CD4-positive, alpha-beta T cell treated with Interleukin-4 for 1 hour (primary cell): ENCODE data around the gene IFITM1.

Experiments used
- DNase-seq, 2 donors: peaks; one replicate each; pipeline ENCODE4 v3.0.0-alpha.2; 2020 to 2022

IFITM1 gene

DNA sequence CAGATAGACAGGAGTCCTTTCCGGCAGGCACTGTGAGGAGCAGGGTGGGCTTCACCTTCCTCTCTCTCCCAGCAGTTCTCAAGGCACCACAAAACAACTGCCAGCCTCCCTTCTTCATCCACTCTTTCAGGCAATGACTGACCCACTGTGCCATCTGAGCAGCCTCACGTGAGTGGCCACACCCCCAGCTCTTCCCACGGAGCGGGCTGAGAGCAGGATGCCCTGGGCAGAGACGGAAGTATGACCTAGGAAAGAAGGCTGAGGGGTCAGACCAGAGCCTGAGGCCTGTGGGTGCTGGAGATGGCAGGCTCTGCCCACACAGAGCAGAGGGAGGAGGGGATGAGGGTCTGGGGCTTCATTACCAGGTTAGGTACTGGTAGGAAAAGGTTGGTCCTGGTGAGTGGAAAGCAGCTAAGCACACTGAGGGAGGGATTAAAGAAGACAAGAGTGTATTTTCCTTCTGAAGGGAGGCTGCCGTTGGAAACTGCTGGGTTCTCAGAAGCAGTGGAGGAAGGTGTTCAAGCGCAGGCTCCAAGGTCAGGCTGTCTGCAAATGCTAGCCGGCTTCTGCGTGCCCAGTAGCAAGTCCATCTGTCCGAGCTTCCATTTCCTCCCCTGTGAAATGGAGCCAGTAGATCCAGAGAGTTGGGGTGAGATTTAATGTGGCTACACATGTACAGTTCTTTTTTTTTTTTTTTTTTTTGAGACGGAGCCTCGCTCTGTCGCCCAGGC lies 31.0 kb upstream of the IFITM1 start:
- peak in 1 of 2 donors; percentile 9 for DNase-seq

DNA sequence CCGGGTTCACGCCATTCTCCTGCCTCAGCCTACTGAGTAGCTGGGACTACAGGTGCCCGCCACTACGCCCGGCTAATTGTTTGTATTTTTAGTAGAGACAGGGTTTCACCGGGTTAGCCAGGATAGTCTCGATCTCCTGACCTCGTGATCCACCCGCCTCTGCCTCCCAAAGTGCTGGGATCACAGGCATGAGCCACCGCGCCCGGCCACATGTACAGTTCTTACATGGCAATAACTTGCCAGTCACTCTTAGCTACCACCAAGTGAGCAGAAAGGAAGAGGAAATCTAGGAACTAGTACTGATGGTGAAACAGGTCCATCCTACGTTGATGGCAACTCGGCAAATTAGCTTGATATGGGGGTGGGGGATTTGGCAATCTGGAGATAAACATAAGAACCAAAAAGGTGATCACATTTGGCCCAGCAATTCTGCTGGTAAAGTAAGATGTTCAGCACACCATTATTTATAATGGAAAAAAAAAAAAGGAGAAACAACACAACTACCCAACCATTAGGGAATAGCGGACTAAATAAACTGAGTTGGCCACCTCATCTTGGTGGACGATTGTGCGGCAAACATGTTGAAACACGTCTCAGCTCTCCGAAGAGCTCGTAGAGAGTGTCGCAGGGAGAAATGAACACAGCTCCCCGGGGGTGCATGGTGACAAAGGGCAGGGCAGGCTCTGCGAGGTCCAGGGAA lies 30.3 kb upstream of the IFITM1 start:
- peak in 1 of 2 donors; percentile 3 for DNase-seq

DNA sequence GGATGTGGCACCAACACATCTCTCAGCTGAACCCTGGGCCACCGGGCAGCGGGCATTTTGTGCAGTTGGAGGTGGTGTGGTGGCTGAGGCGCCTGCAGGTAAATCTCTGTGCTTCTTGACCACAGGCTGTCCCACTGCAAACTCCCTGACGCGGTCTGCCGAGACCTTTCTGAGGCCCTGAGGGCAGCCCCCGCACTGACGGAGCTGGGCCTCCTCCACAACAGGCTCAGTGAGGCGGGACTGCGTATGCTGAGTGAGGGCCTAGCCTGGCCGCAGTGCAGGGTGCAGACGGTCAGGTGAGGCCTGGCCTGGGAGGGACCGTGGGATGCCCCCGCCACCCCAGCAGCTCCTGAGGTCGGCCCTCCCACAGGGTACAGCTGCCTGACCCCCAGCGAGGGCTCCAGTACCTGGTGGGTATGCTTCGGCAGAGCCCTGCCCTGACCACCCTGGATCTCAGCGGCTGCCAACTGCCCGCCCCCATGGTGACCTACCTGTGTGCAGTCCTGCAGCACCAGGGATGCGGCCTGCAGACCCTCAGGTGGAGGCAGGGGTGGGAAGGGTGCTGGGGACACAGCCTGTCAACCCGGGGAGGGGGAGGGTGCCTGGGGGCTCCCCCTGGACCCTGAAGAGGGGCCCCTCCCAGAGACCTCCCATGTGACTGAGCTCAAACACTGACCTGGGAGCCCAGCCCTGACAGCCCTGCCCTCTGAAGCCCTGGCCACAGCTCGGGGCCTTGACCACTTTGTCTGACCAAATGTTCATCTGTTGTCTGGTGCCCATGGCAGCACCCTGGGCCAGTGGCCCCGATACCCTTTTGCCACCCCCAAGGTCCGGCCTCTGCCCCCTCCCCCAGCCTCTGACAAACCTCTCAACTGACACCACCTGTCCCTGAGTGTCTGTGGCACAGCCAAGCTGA lies 29.5 kb upstream of the IFITM1 start:
- DNase-seq: peak in 1 of 2 donors; percentile 9

DNA sequence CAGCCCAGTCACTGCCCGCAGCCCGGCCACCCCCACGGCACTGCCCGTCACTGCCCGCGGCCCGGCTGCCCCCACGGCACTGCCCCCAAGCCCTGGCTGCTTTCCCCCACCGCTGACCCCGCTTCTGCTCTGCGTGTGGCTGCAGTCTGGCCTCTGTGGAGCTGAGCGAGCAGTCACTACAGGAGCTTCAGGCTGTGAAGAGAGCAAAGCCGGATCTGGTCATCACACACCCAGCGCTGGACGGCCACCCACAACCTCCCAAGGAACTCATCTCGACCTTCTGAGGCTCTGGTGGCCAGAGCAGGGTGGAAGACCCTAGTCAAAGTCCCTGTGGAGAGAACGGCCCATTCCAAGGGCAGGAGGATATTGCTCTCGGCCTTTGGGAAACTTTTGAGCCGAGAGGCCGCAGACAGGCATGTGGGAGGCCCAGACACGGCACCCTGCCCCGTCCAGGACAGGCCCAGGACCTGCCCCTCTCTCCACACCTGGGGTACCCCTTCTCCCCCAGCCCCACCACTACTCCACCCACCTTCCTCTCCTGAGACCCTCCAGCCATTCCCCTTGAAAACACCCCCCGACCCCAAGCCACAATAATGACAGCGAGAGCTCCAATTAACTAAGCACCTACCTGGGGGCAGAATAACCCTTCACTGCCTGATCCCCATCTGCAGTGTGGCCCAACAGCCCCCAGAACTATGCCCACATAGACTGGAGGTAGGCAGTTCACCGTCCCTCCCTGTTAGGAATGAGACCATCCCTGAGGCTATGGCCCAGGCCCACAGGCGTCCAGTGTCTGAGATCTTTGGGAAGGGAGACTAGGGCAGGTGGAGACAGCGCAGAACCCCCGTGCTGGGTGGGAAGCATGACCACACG lies 28.6 kb upstream of the IFITM1 start:
- peak in 1 of 2 donors; percentile 9 for DNase-seq

DNA sequence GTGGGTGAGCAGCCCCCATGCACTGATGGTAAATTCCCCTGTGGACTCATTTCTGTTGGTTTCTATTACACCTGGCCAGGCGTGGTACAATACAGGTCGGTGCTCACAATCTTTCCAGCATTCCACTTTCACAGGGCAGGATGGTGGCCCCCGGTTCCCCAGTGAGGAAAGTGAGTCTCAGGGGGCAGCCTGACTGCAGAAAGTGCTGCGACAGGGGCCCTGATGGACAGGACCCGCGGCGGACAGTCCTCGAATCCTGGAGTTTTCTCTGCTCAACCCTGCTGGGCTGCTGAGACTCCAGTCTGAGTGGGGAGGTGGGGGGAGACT lies 28.0 kb upstream of the IFITM1 start:
- DNase-seq: peak in 1 of 2 donors; percentile 7

DNA sequence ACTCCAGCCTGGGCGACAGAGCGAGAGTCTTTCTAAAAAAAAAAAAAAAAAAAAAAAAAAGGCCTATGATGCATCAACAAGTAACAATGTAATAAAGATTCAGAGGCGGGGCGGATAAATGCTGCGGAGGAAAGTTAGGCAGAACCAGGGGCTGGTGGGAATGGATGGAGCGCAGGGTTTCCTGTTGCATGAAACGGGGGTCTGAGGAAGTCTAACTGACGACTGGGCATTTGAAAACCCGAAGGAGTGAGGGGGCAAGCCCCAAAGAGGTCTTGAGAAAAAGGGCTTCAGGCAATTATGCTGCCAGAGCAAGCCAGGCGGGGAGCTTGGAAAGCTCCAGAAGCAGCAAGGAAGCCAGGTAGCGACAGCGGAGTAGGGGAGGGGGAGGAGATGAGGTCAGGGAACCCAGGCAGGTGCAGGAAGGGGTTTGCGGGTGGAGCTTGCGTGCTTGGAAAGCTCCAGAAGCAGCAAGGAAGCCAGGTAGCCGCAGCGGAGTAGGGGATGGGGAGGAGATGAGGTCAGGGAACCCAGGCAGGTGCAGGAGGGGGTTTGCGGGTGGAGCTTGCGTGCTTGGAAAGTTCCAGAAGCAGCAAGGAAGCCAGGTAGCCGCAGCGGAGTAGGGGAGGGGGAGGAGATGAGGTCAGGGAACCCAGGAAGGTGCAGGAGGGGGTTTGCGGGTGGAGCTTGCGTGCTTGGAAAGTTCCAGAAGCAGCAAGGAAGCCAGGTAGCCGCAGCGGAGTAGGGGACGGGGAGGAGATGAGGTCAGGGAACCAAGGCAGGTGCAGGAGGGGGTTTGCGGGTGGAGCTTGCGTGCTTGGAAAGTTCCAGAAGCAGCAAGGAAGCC lies 26.6 kb upstream of the IFITM1 start:
- peak; percentile 77 to 80 for DNase-seq

DNA sequence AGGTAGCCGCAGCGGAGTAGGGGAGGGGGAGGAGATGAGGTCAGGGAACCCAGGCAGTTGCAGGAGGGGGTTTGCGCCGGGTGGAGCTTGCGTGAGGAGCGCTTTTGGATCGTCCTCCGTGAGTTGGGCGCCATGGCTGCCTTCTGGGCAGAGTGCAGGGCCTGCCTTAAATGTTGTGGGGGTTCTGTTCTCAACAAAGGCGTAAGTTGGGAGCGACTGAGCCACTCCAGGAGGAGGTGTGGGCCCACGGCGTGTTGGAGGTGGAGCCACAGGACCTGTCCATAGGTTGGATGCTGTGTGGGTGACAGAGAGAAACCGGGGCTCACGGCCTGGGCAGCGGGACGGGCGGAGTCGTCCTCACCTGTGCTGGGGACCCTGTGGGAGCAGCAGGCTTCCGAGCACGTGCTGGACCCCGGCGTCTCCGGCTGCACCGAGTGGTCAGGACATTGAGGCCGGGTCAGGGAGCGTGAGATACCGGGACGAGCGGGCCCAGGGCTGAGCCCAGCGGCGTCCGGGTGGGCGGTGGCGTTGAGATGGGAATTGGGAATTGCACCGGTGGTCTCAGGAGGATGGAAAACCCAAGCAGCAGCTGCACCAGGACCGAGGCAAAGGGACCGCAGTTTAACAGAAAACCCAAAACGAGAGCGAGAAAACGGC lies 25.9 kb upstream of the IFITM1 start:
- peak in 1 of 2 donors; percentile 11 for DNase-seq

DNA sequence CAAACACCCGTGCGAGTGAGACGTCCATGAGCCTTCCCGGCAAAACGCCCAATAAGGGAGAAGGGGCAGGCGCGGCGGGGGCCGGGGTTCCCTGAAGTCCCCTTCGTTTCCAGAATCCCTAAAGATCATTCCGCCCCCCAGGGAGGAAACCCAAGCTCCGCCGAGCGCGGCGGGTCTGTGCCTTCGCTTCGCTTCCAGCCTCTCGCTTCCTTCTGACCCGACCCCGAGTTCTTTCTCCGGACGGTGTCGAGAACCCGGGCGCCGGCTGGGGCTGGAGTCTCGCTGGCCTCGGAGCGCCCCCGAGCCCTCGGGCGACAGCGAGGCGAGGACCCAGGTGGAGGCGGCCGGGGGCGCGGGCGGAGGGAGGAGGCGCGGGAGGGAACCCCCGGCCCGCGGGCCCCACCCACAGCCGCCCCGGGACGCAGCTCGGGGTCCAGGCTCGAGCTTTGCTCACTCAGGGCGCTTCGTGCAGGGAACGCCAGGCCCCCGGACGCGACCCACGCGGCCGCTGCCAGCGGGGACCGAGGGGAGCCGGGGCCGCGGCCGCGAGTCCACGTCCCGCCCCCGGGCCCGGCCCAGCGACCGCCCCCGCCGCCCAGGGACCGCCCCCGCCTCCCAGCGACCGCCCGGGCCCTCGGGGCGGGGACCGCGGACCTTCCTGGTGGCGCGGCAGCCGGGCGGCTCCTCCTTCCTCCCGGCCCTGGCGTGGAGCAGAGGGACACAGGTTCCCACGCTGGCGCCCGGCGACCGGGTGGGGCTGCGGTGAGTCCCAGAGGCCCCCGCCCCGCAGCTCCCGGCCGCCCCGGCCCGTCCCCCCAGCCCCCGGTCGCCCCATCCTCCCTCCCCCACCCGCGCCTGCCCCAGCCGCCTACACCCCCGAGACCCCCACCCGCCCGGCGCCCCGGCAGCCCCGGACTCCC lies 25.1 kb upstream of the IFITM1 start, which contains the start of gene PGGHG:
PGGHG (plus strand) TSS at position 649 of the 920 bp plus-strand sequence. CDS start 691 bp downstream, outside the sequence.
- DNase-seq: peak; percentile 47 to 63

DNA sequence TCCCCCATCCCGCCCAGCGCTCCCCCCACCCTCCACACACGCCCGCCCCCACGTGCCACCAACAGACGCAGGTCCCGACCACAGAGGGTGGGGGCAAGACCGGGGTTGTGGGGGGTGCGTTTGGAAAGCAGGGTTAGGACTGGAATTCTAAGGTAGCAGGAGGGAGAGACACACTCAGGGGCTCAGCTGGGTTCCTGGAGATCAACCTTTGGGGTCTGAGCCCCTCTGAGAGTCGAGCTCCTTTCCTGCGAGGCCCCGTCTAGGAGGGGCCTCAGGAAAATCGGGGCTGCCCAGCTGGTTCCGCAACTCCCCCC lies 24.5 kb upstream of the IFITM1 start:
- peak; percentile 33 to 34 for DNase-seq

DNA sequence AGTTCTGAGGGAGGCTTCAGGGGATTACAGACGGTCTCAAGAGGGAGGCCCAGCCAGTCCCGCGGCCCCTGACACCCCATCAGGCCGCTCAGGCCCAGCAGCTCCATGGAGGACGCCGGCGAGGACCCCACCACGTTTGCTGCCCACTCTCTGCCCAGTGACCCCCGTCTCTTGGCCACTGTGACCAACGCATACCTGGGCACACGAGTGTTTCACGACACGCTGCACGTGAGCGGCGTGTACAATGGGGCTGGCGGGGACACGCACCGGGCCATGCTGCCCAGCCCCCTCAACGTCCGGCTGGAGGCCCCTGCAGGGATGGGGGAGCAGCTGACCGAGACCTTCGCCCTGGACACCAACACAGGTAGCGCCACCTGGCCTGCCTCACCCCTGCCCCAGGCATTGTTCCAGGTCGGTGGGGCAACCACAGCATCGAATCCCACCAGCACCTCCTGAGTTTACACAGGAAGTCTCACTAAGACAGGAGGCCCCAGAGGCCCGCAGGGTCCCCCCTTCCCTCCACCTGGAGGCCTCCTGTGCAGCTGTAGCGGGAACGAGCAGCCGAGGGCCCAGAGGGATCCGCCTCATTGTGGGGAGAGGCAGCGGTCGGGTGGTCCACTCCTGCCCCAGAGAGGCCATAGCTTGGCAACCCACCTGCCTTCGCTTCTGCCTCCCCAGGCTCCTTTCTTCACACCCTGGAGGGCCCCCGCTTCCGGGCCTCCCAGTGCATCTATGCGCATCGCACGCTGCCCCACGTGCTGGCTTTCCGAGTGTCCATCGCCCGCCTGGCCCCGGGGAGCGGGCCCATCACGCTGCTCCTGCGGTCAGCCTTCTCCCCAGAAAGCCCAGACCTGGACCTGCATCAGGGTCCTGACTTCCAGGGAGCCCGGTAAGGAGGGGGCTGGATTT lies 23.9 kb upstream of the IFITM1 start:
- no peak for DNase-seq

DNA sequence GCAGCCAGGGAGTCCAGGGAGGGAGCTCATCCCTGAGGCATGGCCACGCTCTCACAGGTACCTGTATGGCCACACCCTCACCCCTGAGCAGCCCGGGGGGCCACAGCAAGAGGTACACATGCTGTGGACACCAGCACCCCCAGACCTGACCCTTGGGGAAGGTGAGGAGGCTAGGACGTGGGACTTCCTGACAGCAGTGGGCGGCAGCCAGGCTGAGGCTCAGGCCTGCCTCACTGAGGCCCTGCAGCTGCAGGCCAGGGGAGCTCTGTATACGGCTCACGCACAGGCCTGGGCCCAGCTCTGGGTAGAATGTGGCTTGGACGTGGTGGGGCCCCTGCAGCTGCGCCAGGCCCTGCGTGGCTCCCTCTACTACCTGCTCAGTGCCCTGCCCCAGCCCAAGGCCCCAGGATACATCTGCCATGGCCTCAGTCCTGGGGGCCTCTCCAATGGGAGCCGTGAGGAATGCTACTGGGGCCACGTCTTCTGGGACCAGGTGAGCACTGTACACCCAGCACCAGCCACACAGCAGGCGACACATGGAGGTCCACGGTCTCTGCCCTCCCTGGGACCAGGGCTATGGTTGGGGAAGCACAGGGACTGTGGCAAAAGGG lies 23.1 kb upstream of the IFITM1 start:
- DNase-seq: no peak

DNA sequence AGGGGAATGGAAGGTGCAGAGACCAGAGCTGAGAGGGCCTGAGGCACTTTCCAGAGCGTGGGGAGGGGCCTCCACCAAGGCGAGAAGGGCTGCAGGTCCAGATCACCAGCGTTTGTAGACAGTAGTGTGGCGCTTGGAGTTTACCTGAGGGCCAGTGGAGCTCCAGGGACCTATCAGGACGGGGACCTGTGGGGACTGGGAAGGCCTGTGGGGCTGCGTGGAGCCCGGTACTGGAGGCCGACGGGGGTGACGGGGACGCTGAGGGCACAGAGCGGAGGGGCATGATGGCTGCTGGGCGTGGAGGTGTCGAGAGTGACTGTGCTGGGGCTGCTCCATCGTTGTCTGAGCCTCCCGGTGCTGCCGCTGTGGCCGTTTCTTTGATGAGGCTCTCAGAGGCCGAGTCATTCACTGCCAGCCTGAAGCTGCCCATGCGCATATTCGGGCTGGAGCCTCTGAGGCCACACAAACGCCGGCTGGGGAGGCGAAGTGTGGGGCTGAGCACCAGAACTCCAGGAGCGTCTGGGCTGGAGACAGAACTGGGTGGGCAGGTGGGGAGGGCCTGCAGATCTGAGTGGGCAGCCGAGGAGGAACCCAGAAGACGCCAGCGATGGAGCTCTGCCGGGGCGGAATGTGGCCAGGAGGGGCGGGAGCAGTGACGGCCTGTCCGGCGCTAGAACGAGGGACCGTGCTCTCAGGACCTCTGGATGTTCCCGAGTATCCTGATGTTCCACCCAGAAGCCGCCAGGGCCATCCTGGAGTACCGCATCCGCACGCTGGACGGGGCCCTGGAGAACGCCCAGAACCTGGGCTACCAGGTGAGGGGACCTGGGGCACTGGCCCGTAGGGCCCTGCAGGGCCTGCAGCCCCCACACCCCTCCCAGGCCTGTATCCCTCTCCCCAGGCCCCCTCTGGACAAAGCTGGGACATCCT lies 22.3 kb upstream of the IFITM1 start:
- DNase-seq: no peak

DNA sequence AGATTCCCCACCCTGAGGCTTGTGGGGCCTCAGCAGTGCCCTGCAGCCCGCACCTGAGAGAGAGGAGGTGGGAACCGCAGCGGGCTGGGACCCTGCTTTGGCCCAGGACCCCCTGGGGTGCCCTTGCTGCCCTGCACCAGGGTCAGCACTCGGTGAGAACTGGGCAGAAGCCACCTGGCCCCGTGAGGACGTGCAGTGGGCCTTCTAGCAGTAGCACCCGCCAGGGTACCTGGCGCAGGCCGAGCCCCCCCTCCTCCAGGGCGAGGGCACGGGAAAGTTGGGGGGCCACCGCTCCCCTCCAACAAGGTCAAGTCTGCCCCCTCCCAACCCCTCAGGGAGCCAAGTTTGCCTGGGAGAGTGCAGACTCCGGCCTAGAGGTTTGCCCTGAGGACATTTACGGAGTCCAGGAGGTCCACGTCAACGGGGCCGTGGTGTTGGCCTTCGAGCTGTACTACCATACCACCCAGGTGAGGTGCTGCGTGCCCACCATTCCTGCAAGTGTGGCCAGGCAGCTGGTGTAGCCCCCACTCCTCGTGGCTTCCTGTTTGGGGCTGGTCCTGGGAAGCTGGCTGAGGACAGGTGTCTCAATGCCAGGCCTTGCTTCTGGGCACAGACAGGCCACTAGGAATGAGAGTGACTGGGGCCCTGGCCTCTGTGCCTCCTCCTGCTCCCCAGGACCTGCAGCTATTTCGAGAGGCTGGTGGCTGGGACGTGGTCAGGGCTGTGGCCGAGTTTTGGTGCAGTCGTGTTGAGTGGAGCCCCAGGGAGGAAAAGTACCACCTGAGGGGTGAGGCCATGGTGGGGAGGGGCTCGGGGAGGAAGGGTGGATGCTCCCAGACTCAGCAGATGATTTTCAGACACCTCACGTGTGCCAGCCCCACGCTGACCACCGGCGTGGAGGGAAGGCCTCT lies 21.4 kb upstream of the IFITM1 start:
- DNase-seq: no peak

DNA sequence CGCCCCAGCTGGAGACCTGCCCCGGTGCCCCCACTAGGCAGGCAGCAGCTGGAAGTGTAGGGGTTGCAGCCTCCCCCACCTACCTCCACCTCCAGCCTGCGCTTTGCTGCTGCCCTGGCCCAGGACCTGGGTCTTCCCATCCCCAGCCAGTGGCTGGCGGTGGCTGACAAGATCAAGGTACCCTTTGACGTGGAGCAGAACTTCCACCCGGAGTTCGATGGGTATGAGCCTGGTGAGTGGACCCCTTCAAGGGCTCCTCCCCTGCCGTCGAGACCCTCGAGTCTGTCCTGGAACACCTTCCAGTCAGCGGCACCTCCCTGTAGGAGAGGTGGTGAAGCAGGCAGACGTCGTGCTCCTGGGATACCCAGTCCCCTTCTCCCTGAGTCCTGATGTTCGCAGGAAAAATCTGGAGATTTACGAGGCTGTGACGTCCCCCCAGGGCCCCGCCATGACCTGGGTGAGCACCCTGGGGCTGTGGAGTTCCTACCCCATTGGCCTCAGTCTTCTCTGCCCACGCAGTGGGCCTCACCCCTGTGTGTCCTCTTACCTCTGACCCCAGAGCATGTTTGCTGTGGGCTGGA lies 20.5 kb upstream of the IFITM1 start:
- DNase-seq: no peak

DNA sequence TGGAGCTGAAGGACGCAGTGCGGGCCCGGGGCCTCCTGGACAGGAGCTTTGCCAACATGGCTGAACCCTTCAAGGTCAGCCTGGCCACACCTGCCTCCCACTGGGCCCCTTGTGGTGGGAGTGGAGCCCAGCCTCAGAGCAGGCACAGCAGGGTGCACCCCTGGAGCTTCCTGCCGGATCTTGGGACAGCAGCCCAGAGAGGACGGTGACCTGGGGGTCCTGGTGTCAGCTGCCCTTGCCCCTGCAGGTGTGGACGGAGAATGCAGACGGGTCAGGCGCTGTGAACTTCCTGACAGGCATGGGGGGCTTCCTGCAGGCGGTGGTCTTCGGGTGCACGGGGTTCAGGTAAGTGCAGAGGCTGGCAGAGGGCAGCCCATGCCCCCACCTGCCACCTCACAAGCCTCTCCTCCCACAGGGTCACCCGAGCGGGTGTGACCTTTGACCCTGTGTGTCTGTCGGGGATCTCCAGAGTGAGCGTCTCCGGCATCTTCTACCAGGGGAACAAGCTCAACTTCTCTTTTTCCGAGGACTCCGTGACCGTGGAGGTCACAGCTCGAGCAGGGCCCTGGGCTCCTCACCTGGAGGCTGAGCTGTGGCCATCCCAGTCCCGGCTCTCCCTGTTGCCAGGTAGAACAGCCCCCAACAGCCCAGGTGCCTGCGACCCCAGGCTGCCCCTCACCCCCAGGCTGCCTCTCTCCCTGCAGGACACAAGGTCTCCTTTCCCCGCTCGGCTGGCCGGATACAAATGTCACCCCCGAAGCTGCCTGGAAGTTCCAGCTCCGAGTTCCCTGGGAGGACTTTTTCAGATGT lies 19.8 kb upstream of the IFITM1 start:
- DNase-seq: no peak
